Progenitor cell of endocrine pancreas (in vitro differentiated cells): ENCODE results near the gene N4BP3. TPM values are rescaled to one million over a fixed set of nuclear protein-coding genes. Genes with fewer than 3 reads are reported as not detected.

ENCODE experiments used
- DNase-seq: peaks from one replicate; pipeline ENCODE4 v3.0.0; 2021; ENCODE audit warnings: low spot score; ENCODE audit not compliant: unreplicated experiment
- H3K27ac Mint-ChIP-seq: 2 replicates; pipeline ENCODE4 v1.8.0; 2021; ENCODE audit warnings: mild to moderate bottlenecking, moderate library complexity, mixed read lengths
- H3K27me3 Mint-ChIP-seq: 2 replicates; pipeline ENCODE4 v1.8.0; 2021; ENCODE audit warnings: mixed read lengths
- H3K36me3 Mint-ChIP-seq: 2 replicates; pipeline ENCODE4 v1.8.0; 2022; ENCODE audit warnings: mixed read lengths; ENCODE audit not compliant: insufficient read depth
- H3K4me1 Mint-ChIP-seq: 2 replicates; pipeline ENCODE4 v1.8.0; 2021; ENCODE audit warnings: low read depth, mixed read lengths
- H3K4me3 Mint-ChIP-seq: 2 replicates; pipeline ENCODE4 v1.8.0; 2021; ENCODE audit warnings: low read depth, mild to moderate bottlenecking, moderate library complexity, mixed read lengths
- H3K9me3 Mint-ChIP-seq: 2 replicates; pipeline ENCODE4 v1.8.0; 2021; ENCODE audit warnings: low read depth, mixed read lengths
- CTCF ChIP-seq: fragments of 200-600 bp; sonication (generic); IDR thresholded peaks from one replicate; pipeline ENCODE4 v1.5.0; 2021; ENCODE audit warnings: antibody characterized with exemption, mild to moderate bottlenecking; ENCODE audit not compliant: unreplicated experiment
- total RNA-seq: library from RNA; stranded (reverse); gene quantifications from 2 replicates; pipeline ENCODE4 v1.2.1, GENCODE V29; 2021

Gene N4BP3
- total RNA-seq, 1 donor from 2014 or later = 1.9 TPM

GRCh38 chr5:178153530-178154340, 40.4 kb downstream of the N4BP3 start, which contains the start of gene NHP2:
NHP2 (minus strand) TSS chr5:178153885; CDS start chr5:178153817, 68 bp downstream.
- Mint-ChIP-seq H3K4me3 (peak within 1 kb of the TSS; percentile 95), H3K36me3 (peaks cover 4% of the 10 kb centered on the region), H3K27me3 (no peaks in the 10 kb centered on the region), H3K9me3 (no peaks in the 10 kb centered on the region), H3K27ac (peak within 1 kb of the TSS; percentile 92), H3K4me1 (peaks cover 8% of the 10 kb centered on the region)
- TF ChIP-seq CTCF = no peak
- peak; percentile 95 for DNase-seq

GRCh38 chr5:178155065-178155464, 41.7 kb downstream of the N4BP3 start:
- peaks cover 8% of the 10 kb centered on the region for H3K4me1 Mint-ChIP-seq
- no peaks in the 10 kb centered on the region for H3K9me3 Mint-ChIP-seq
- no peaks in the 10 kb centered on the region for H3K27me3 Mint-ChIP-seq
- H3K27ac Mint-ChIP-seq = no peak overlapping the region
- peaks cover 4% of the 10 kb centered on the region for H3K36me3 Mint-ChIP-seq
- DNase-seq = no peak
- H3K4me3 Mint-ChIP-seq = no peak overlapping the region
- TF ChIP-seq CTCF = no peak

- H3K9me3 Mint-ChIP-seq = no peaks in the 10 kb centered on the region
- no peak overlapping the region for H3K4me3 Mint-ChIP-seq
- H3K36me3 Mint-ChIP-seq = no peaks in the 10 kb centered on the region
- peaks cover 28% of the 10 kb centered on the region for H3K27me3 Mint-ChIP-seq
- peak overlapping the region; percentile 63 for H3K27ac Mint-ChIP-seq
- DNase-seq = no peak
- peaks cover 4% of the 10 kb centered on the region for H3K4me1 Mint-ChIP-seq
- TF ChIP-seq CTCF = no peak
These were observed 46.8 kb downstream of the N4BP3 start for GRCh38 chr5:178160176-178160575.

- TF ChIP-seq CTCF = no peak
- H3K27ac Mint-ChIP-seq = no peak overlapping the region
- peaks cover 4% of the 10 kb centered on the region for H3K4me1 Mint-ChIP-seq
- H3K9me3 Mint-ChIP-seq = no peaks in the 10 kb centered on the region
- H3K36me3 Mint-ChIP-seq = no peaks in the 10 kb centered on the region
- DNase-seq = no peak
- H3K4me3 Mint-ChIP-seq = no peak overlapping the region
- peaks cover 28% of the 10 kb centered on the region for H3K27me3 Mint-ChIP-seq
These were observed 49.1 kb downstream of the N4BP3 start for GRCh38 chr5:178162481-178162880.

- peak; percentile 99 for TF ChIP-seq CTCF
- peak; percentile 88 for DNase-seq
- Mint-ChIP-seq H3K4me1 (peaks cover 4% of the 10 kb centered on the region), H3K36me3 (no peaks in the 10 kb centered on the region), H3K4me3 (peak overlapping the region; percentile 41), H3K9me3 (no peaks in the 10 kb centered on the region), H3K27ac (no peak overlapping the region), H3K27me3 (peaks cover 28% of the 10 kb centered on the region)
These were observed 50.7 kb downstream of the N4BP3 start for GRCh38 chr5:178163772-178164735.
